ENCODE results near the gene SLC23A1. TPM values are rescaled to one million over a fixed set of nuclear protein-coding genes. Genes with fewer than 3 reads are reported as not detected.

Gene SLC23A1
- total RNA-seq, 1 donor from 2014 or later = not detected

DNA sequence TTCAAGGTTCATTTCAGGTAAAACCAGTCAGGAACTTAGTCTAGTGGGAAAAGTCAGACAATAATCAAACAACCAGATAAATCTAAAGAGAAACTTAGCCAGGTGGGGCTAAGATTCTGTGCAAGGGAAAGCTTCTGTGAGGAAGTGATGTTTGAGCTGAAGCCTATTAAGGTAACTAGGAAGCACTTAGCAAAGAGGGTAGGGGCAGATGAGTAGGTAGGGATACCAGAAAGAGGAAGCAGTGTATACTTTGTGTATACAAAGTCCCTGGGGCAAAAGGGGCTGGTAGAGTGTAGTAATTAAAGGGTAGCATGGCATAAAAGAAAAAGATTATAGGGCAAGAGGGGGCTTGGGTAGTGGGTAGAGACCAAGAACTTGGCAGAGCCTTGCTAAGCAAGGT, 24.4 kb upstream of the SLC23A1 start:
- no peak for DNase-seq (ENCODE audit: low read depth in 2 of 2)

DNA sequence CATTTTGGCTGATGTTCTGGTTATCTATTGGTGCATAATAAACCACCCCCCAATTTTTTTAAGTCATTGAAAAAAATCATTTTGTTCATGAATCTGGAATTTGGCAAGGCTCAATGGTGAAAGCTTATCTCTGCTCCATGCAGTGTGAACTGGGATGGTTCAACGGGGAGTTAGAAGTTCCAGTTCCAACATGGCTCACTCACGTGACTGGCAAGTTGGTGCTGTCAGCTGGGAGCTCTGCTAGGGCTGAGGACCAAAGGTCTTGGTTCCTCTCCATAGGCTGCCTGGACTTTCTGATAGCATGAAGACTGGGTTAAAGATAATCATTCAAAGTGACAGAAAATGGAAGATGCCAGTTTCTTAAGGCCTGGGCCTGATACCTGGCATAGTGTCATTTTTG, 23.9 kb upstream of the SLC23A1 start:
- DNase-seq (ENCODE audit: low read depth in 2 of 2) = no peak

DNA sequence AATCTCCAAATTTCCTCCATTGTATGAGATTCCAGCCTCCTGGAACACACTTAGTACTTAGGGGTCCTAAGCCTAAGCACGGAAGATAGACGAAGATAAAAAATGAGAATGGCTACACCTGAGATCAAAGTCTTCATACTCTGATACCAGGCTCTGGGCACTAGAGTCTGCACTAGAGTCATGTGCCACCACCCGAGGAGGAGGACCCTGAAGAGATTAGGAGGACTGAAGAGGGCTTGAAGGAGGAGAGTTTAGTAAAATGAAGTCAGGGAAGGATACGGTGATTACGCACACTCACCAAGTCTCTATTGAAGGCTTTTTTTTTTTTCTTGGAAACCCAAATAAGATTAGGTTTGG, 21.4 kb upstream of the SLC23A1 start:
- no peak for DNase-seq (ENCODE audit: low read depth in 2 of 2)

DNA sequence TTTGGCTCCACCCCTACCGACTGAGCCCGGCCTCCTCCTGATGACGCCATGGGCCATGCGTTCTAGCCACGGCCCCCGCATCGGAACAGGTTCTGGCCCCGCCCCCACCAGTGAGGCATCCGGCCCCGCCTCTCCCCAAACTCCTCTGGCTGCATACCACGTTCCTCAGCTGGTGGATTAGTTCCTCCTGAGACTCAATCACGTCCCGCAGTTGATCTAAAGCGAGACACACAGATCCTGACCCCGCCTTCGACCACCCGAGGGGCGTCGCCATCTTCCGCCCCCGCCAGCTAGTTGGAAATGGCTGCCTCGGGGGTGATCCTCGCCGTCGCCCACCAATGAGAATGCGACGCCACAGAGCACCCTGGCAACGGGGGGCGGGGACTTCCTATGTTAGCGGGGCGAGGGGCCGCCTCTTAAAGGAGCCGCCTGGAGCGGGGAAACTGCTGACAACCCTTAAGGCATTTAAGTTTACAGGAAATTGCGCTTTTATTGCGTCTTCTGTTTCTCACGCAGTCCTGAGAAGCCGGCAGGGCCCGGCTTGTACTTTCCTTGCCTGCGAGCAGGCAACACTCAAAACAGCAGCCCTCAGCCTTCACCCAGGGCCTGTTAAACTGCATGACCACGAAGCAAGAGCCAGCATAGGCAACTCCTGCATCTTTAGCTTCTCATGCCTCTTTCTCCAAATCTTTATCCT, 20.8 kb upstream of the SLC23A1 start, which contains the start of gene SPATA24:
SPATA24 (minus strand) TSS at position 303 of the 697 bp plus-strand sequence; CDS start at position 274, 29 bp downstream.
- DNase-seq (ENCODE audit: low read depth in 2 of 2) = peak; percentile 96 to 97

DNA sequence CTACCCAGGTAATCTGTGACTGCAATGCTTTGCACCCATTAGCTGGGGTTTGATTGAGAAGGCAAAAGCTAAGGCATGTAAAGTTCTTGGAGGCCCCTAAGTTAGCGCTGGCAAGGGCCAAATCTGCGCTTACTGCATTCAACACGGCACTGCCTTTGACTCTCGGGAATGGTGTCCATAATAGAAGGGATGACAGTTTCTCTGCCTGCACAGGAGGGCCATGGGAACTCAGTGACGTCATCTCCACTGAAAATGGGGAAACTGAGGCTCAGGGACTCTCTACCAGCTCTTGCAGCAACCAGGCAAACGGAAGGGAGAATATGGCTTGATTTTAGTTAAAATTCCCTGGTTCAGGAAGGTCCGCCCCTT, 20.3 kb upstream of the SLC23A1 start:
- no peak for DNase-seq (ENCODE audit: low read depth in 2 of 2)

DNA sequence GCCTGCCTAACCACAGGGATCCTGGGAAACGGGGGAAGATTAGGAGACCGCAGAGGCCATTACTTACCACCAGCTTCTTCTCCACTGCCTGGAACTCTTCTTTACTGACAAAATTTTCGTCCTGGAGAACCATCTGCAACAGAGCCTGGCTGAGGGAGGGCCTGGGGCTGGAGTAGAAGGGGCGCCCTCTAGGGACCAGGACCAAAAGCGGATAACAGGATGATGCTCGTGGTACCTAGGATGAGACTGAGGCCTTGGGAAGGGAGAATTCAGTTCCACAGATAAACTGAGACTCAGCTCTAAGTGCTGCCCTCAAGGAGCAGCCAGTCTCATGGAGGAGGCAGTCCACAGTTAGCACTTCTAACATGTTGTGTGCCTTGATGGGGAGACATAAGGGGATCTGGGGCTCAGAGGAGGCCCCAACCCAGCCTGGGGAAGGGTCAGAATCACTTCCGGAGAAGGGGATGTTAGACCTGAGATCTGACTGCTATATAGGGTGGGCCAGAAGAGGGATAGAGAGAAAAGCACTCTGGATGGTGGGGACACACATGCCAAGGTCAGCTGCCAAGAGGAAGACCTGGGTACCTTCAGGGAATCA, 19.6 kb upstream of the SLC23A1 start:
- peak; percentile 32 to 59 for DNase-seq (ENCODE audit: low read depth in 2 of 2)

DNA sequence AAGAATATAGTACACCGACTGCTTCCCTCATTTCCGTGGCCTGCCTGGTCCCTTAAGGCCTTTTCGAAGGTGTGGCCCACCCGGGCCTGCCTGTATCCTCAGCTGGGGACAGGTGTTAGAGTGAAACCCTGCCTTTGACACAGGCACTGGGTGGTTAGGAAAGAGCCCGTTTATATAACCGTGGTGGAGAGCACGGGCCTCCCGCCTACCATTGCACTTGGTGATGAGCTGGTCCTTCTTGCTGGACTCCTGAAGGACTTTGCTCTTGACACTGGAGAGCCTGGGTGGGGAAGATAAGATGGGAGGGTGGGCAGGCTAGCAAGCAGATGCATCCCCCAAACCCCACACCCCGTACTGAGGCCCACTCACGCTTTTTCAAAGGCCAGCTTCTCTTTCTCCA, 18.4 kb upstream of the SLC23A1 start:
- DNase-seq (ENCODE audit: low read depth in 2 of 2) = no peak

DNA sequence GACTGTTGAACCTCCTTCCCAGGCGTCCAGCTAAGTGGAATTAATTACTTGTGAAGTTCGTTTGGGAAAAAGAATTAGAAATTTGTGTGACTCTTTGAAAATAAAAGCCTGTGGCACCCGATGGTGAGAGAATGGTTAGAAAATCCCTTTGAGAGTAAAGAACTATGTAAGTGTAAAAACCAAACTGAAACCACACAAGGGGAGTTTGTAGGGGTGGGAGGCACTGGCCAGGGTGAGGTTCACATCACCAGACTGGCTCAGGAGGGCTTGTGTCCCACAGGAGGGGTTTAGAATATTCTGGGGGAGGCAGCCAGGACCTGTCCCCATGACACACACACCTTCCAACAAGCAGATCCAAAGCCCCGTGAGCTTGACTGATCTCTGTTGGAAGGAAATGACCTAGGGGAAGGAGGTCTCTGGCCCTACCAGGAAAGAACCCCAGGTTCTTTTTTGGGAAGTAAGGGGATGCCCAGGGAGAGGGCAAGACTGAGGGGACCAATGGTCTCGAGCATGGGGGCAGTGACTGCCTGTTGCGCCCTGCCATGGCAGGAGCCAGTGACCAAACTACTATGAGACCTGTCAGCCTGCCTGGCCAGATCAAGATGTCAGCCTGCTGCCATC, 16.5 kb upstream of the SLC23A1 start:
- DNase-seq (ENCODE audit: low read depth in 2 of 2) = no peak

DNA sequence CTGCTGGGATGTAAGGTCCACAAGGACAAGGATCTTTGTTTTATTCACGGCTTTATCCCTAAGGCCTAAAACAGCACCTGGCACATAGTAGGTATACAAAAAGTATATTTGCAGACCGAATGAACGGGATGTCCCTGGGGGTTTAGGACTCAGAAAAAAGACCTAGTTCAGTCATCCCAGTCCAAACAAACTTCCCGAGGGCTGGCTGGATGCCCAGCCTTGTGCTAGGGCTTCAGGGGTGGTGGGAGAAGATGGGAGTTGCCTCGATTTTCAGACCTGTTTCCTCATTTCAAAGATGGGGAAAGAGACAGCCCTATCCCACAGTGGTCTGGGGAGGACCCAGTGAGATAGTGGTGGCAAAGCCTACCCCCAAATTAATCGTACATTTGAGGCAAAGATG, 14.8 kb upstream of the SLC23A1 start:
- no peak for DNase-seq (ENCODE audit: low read depth in 2 of 2)

DNA sequence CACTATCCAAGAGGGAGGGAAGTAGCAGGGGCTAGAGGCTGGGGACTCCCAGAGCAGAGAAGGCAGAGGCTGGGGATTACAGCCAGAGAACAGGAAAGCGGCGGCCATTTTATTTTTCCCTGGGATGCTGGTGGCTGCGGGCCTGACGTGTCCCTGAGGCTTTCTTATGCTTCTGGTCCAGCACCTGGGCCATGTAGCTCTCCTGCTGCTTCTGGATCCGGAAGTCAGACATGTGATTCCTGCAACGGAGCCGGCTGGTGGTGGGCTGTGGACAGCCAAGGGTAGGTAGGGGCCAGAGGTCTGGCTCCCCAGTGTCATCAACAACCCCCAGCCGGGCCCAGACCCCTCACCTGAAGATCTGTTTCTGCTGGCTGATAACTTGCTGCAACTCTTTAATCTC, 13.6 kb upstream of the SLC23A1 start:
- no peak for DNase-seq (ENCODE audit: low read depth in 2 of 2)

DNA sequence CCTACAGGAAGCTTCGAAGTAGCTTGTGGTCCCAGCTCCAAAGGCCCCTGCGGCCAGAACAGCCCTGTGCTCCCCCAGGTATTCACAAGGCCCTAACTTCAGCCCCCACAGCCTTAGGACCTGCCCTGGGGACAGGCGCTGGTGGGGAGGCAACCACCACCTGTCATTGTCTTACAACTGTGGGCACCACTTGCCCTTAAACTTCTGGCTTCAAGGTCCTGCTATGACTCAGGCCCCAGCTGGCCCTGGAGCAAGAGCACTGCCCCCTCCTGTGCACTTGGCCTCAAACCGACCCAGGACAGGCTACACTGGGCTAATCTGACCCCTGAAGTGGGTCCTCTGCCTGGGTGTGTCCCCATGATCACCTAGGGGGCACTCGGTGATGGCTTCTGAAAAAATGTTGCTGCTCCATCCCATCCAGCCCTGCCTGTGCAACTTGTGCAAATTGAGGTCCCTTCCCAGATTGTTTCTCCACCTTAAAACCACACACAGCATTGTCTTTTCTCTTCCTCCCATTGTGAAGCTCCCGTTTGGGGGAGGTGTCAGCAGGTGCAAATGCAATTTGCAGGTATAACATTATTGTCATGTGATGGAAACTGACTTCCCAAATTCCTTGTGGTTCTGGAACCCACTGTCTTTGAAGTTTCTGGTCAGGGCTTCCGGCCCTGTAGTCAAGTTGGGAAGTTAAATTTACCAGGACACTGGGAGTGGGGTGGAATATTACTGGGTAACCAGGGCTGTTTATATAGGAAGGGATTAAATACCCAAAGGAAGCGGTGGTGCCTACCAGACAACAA, 12.9 kb upstream of the SLC23A1 start:
- DNase-seq (ENCODE audit: low read depth in 2 of 2) = no peak

DNA sequence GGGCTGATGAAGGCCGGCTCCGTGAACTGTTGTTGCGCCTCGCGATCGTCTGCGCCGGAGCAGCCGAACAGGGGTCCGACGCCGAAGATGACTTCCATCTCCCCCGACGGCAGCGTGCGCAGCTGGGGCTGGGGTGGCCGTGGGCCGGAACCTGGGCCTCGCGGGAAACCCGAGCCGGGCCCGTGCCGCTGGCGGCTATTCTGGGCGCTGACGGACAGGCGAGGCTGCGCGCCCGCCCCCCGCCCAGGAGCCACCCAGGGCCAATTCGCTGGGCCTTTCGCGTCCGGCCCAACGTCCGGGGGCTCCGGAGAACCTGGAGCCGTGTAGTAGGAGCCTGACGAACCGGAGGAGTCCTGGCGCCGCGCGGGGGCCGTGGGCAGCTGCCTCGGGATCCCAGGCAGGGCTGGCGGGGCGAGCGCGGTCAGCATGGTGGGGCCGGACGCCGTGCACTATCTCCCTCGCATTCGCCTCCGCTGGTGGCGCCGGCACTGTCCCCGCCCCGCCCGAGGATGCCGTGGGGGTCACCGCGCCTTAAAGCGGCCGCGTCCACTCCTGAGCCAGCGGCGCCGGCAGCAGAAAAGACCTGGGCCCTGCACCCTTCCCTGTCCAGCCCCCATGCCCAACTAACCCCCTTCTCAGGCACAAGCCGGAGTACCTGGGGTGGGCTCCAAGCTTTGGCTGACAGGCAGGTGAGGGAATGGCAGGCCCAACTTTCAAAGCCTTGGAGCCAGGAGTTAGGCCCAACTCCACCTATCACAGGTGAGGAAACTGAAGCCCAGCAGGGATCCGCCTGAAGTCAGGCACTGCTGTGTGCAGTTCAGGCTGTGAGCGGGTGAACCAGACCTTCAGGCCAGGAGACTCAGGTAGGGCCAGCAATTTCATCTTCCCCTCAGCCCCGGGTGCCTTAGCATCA, 11.8 kb upstream of the SLC23A1 start, which contains the start of gene PROB1:
PROB1 (minus strand) TSS at position 451 of the 913 bp plus-strand sequence; CDS start at position 428, 23 bp downstream.
- DNase-seq (ENCODE audit: low read depth in 2 of 2) = peak in 1 of 2 donors; percentile 57

DNA sequence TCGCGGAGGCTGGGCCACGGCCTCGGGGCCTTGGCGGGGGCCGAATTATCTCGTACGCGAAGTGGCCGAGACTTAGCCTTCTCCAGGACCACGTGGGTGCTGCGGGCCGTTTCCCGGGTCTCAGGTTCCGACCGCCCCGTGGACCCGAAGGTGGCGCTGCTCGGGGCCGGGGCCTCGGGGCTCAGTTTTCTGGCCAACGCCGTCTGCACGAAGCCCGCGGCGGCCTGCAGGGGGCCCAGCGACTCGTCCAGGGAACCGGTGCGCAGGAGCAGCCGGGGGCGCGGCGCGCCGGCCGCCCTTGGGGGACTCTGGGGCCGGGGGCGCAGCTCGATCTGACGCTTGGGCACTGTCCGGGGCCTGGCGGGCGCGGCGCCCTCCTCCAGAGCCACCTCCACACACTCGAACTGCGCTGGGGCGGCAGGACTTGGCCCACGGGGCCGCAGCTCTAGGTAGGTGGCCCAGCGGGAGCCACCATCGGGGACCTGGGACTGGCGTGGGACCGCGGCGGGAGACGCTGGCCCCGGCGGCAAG, 11.1 kb upstream of the SLC23A1 start:
- peak; percentile 52 to 60 for DNase-seq (ENCODE audit: low read depth in 2 of 2)

DNA sequence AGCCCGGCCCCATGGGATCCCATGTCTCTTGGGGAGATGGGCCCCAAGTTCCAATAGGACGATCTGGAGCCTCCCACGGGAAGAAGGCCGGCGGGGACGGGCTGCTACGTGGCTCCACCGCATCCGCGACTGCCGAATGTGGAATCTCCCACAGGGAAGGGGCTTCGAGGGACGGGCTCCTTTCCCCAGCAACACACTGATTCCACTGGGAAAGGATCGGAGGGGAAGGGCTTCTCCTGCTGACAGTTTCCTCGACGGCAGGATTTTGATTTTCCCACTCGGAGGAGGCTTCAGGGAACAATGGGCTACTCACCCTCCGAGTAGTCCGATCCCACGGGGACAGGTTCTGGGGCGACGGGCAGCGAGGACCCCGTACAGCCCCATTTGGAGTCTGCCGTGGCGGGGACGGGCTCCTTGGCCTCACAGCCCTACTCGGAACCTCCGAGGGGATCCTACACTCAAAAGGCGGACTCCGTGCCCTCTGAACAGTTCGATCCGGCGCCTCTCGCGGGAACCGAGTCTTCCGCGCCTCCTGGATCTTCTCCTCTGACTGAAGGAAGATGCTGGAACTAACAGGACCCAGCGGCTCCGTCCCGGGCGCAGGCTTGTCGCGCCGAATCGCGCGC, 10.5 kb upstream of the SLC23A1 start:
- DNase-seq (ENCODE audit: low read depth in 2 of 2) = no peak

DNA sequence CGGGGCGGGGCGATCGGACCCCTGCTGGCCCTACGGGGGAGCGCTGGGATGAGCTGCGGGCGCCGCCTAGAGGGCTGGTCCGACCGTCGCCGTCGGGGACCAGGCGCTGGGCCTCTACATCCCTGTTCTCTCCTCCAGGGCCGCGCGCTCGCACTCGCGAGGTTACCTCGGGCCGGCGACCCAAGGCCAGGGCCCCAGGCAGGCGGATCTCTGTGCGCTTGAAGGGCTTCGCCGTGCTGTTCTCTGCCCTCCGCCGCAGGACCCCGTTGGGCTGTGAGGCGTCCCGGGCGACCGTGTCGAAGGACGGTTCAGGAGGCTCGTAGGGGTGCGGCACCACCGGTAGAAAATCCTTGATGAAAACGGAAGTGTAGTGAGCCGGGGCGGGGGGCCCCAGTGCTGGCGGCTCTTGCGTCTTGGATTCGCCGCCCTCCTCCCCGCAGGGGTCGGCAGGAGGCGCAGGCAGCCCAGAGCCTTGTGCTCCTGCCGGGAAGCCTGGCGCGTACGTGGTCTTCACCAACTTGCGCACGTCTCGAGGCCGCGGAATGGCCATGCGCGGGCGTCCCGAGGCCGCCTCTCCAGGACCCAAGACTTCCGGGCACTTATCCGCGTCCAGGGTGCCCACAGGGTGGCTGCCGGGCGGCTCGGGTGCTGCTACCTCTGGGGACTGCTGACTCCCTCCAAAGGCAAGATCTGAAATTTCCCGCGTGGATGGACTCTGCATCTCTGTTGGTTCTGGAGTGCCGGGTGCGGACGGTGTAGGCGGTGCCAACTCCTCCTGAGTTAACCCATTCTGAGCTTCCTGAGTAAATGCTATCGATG, 9.8 kb upstream of the SLC23A1 start:
- peak; percentile 64 to 69 for DNase-seq (ENCODE audit: low read depth in 2 of 2)

DNA sequence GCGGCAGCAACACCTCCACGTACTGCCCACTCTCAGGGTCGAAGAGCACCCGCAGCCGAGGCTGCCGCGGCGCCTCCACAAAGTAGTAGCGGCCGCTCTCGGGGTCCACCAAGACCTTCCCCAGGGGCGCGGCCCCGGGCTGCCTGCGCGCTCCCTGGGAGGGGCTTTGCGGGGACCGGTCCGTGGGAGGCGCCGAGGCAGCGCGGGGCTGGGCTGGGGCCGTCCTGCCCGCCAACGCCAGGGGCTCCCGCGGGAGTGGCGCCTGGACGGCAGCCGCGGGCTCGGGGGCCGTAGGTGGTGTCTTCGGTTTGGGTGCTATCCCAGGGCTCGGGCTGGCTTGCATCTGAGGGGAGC, 9.2 kb upstream of the SLC23A1 start:
- DNase-seq (ENCODE audit: low read depth in 2 of 2) = no peak

DNA sequence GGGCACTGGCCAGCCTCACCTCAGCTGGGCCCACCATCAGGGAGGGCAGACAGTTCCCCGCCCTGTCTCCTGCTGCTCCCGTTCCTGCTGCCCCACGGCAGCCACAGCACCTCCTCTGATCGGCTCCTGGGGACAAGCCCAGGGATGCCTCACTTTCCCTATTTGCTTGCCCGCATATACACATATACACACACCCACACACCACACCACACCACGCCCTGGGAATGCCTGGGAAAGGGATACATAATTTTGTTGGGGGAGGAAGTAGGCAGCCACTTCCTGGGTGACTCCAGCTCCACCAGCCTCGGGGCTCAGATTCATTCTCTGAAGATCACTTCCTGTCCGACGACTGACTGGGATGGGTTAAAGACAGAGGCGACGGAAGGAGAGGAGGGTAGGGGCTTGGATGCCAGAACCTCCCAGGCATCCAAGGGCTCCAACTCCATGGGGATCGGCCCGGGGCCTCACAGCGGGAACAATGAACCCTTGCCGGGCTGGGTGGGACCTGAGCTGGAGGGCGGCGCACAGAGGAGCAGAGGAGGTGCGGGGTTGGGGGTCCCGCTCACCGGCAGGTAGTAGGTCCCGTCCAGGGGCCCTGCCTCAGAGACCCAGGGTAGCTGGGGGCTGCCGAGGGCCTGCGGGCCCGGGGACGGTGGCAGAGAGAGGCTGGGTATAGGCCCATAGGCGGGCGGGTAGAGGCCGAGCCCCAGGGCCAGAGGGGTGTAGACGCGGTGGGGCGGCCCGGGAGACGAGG, 8.7 kb upstream of the SLC23A1 start:
- DNase-seq (ENCODE audit: low read depth in 2 of 2) = no peak

DNA sequence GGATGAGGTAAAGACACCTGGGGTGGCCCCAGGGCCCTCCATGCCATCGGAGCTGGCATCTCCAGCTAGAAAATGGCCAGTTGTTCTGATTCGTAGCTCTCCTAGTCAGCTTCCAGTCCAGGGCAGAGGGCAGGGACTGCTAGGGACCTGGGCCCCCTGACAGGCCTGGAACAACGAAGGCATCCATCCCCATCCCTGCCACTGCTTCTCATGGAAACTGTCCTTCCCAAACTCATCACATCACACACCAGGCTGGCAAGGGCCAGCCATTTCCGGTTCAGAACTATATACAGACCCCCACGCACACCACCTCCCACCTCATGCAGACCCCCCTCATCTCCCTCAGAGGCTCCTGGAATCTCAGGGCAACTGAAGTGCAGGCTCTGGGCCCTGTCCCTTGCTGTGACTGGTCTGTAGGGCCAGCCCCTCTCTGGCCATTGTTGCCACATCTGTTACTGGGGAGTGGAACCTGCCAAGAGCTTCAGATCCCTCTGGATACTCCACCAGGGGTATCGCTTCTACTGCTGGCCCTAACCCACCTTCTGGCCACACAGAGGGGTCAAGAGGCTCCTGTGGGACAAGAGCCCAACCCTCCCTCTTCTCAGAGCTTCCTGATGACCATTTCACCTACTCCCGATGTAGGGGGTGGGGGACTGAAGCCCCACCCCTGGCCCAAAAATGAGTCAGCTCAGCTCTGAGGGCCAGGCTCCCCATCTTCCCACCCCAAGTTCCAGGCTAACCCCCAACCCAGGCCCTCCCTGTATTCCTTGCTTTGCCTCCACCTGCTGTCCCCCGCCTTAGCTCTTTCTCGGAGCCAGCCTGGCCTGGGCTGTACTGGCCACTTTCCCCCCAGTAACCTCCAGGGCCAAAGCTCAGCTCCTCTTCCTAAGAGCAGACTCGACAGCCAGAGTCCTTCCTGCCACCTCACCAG, 7.8 kb upstream of the SLC23A1 start:
- no peak for DNase-seq (ENCODE audit: low read depth in 2 of 2)
